ENCODE data around the gene LCE4A.
"Not testable (repeated sequence)": the region's sequence is repeated elsewhere in the genome, so short reads cannot be mapped to it uniquely, and the experiment has no call there.

The LCE4A gene

DNA sequence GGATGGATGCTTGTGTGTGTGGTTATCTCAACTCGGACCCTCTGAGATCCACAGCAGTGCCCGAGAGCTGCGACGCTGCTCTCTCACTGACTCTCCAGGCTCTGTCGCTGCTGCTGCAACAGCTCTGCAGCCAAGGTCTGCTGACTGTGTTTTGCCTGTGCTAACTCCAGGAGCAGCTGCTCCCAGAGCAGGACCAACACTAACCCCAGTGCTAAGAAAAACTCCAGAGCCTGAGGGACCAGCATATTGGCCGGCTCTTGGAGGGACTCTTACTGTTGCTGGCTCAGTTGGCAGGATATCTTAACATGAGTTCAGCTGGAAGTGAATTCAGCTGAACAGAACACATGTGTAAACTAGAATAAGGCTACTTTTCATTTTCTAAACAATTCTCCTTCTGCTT, 28.5 kb upstream of the LCE4A start:
- H3K27me3 ChIP-seq: no peaks in the 10 kb centered on the region
- H3K4me1 ChIP-seq: no peaks in the 10 kb centered on the region
- H3K4me3 ChIP-seq (ENCODE audit: low read depth, low read length): no peak overlapping the region
- DNase-seq: no peak
- H3K36me3 ChIP-seq: no peaks in the 10 kb centered on the region
- TF ChIP-seq, protein P1, sequence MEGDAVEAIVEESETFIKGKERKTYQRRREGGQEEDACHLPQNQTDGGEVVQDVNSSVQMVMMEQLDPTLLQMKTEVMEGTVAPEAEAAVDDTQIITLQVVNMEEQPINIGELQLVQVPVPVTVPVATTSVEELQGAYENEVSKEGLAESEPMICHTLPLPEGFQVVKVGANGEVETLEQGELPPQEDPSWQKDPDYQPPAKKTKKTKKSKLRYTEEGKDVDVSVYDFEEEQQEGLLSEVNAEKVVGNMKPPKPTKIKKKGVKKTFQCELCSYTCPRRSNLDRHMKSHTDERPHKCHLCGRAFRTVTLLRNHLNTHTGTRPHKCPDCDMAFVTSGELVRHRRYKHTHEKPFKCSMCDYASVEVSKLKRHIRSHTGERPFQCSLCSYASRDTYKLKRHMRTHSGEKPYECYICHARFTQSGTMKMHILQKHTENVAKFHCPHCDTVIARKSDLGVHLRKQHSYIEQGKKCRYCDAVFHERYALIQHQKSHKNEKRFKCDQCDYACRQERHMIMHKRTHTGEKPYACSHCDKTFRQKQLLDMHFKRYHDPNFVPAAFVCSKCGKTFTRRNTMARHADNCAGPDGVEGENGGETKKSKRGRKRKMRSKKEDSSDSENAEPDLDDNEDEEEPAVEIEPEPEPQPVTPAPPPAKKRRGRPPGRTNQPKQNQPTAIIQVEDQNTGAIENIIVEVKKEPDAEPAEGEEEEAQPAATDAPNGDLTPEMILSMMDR (IDR thresholded peaks at IDR 0.05; ENCODE audit: low read depth, low read length): no peak
- no peaks in the 10 kb centered on the region for H3K9me3 ChIP-seq

DNA sequence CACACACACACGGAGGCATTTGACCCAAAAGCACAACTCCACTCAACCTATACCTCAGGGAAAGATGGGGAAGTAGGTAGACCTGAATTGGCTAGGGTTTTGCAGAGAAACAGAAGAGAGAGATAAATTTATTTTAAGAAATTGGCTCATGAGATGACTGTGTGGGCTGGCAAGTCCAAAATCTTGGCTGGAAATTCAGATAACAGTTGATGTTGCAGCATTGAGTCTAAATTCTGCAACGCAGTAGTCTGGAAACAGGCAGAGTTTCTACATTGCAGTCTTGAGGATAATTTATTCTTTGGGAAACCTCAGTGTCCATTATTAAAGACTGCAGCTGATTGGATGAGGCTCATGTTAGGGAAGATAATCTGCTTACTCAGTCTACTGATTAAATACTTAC, 26.3 kb upstream of the LCE4A start:
- no peaks in the 10 kb centered on the region for H3K27me3 ChIP-seq
- TF ChIP-seq, protein P1 (IDR thresholded peaks at IDR 0.05; ENCODE audit: low read depth, low read length): no peak
- H3K4me3 ChIP-seq (ENCODE audit: low read depth, low read length): no peak overlapping the region
- DNase-seq: no peak
- no peaks in the 10 kb centered on the region for H3K4me1 ChIP-seq
- H3K9me3 ChIP-seq: no peaks in the 10 kb centered on the region
- H3K36me3 ChIP-seq: no peaks in the 10 kb centered on the region

DNA sequence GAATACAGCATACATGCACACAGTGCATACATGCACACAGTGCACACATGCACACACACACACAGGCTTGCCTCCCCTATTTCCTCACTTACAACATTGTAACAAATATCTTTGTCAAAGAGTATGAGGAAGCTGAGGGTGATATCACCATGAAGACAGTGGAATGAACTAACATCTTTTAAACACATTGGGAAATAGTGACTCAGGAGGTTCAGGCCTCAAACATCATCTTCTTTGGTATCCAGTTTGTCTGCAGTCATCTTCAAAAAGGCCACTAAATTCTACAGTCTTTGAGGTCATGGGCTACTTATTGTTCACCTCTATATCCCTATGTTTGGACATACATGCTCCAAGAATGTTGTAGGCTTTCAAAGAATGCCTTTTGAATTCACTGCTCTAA, 24.1 kb upstream of the LCE4A start:
- TF ChIP-seq, protein P1 (IDR thresholded peaks at IDR 0.05; ENCODE audit: low read depth, low read length): no peak
- no peak overlapping the region for H3K4me3 ChIP-seq (ENCODE audit: low read depth, low read length)
- no peaks in the 10 kb centered on the region for H3K36me3 ChIP-seq
- no peaks in the 10 kb centered on the region for H3K4me1 ChIP-seq
- no peak for DNase-seq
- no peaks in the 10 kb centered on the region for H3K27me3 ChIP-seq
- H3K9me3 ChIP-seq: no peaks in the 10 kb centered on the region

DNA sequence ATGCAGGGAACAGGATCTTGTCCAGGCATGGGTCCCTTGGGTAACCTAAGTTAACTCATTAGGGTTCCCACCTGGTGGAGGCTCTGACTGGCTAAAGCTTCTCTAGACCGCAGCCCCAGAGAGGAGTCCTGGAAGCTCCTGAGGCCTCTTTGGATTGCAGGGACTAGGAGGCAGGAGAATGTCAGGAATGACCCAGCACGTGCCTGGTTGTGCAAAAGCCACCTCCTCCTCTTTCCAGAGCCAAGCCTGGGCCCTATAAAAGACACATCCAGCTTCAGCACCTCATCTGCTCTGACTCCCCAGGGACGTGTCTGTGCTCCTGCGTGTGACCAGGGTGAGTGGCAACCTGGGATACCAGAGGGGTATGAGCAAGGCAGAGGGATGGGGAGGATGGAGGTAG, 22.1 kb upstream of the LCE4A start, which contains the start of gene LCE2B:
Gene LCE2B, plus strand, starts transcription at position 301 of the 400 bp plus-strand sequence. CDS start 721 bp downstream, outside the sequence.
- not testable (repeated sequence) for DNase-seq; H3K36me3 ChIP-seq; H3K27me3 ChIP-seq; H3K4me3 ChIP-seq (ENCODE audit: low read depth, low read length); H3K4me1 ChIP-seq; H3K9me3 ChIP-seq

DNA sequence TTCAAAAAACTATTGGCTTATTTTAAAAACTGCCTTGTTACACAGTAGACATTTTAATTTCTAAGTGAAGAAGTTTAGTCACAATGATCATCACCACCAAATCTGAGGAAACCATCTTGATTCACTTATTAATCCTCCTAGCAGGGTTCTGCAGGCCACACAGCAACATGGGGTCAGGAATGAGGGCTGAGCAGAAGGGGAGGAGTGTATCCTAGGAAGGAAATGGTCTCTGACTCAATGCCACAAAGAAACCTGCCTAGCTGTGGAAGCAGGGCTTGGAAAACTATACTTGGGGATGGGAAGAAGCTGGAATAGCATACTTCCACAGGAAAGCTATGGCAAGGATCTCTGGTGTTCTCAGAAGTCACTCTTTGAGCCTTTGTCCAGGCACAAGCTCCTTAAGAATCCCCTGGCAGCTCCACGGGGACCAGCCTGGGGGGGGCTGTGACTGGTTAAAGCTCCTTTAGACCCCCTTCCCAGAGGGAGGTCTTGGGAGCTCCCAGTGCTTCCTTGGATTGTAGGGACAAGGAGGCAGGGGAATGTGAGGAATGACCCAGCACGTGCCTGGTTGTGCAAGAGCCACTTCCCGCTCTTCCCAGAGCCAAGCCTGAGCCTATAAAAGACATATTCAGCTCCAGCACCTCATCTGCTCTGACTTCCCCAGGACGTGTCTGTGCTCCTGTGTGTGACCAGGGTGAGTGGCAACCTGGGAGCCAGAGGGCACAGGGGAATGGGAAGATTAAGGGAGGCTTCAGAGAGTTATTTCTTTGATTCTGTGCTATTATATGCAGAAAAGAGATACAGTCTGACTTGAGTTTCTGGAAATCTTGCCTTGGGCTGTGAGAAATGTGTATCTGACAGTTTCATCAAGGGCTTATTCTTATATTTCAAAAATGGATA, 10.0 kb upstream of the LCE4A start, which contains the start of gene LCE2A:
Gene LCE2A, plus strand, starts transcription at position 645 of the 900 bp plus-strand sequence. CDS start 557 bp downstream, outside the sequence.
- Histone ChIP-seq H3K9me3 (no peaks in the 10 kb centered on the region), H3K4me3 (ENCODE audit: low read depth, low read length) (no peak within 1 kb of the TSS), H3K27me3 (no peaks in the 10 kb centered on the region), H3K4me1 (no peaks in the 10 kb centered on the region), H3K36me3 (no peaks in the 10 kb centered on the region)
- TF ChIP-seq, protein P1 (IDR thresholded peaks at IDR 0.05; ENCODE audit: low read depth, low read length): no peak
- DNase-seq: no peak

DNA sequence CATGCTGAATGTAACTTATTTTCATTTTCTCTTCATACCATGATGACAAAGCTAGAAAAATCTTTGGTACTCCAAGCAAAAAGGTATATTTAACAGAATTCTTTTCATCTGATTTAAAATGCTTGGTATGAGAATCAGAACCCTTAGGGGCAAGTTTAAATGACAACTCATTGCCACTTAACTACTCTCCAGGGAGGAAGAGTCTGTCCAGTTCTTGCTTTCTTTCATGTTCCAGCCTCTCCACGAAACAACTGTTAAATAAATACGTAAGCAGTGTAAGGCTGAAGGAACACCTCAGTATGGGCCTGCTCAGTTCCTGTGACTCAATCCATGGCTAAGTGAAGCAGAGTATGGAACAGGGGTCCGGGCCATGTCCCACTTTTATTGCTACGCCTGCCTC, 8.2 kb upstream of the LCE4A start:
- H3K4me1 ChIP-seq: no peaks in the 10 kb centered on the region
- no peaks in the 10 kb centered on the region for H3K9me3 ChIP-seq
- H3K4me3 ChIP-seq (ENCODE audit: low read depth, low read length): no peak overlapping the region
- no peaks in the 10 kb centered on the region for H3K27me3 ChIP-seq
- TF ChIP-seq, protein P1 (IDR thresholded peaks at IDR 0.05; ENCODE audit: low read depth, low read length): no peak
- no peaks in the 10 kb centered on the region for H3K36me3 ChIP-seq
- DNase-seq: no peak
